ENCODE data around the gene SLC1A1. TPM values are rescaled to one million over a fixed set of nuclear protein-coding genes. Genes with fewer than 3 reads are reported as not detected.

SLC1A1 gene
- total and polyA plus RNA-seq, 4 donors, result 5.1 to 13.8 (median 5.4) TPM

- no peaks in the 10 kb centered on the region for H3K9me3 ChIP-seq (ENCODE audit: control insufficient read depth in 4 of 4, insufficient read depth in 3 of 4, low read length in 3 of 4)
- no peaks in the 10 kb centered on the region for H3K36me3 ChIP-seq (ENCODE audit: control insufficient read depth in 4 of 4, insufficient read depth in 4 of 4, low read length in 4 of 4)
- ATAC-seq (ENCODE audit: insufficient read depth, low FRiP score) (no peak), DNase-seq (no peak)
- WGBS, 2 donors, result 18 to 45% methylated on average over 1 of the region's 1 CpG
- no peak for TF ChIP-seq CTCF (IDR thresholded peaks at IDR 0.05; ENCODE audit: control extremely low read depth, extremely low read depth)
- H3K27me3 ChIP-seq (ENCODE audit: control insufficient read depth in 3 of 3, insufficient read depth in 3 of 3, low read length in 2 of 3), result no peaks in the 10 kb centered on the region
- no peaks in the 10 kb centered on the region for H3K4me1 ChIP-seq (ENCODE audit: control insufficient read depth in 5 of 5, insufficient read depth in 5 of 5, low read length in 5 of 5)
- H3K27ac ChIP-seq (ENCODE audit: low read depth in 1 of 2, low read length in 1 of 2), result no peak overlapping the region
- no peak overlapping the region for H3K9ac ChIP-seq (ENCODE audit: insufficient read depth in 1 of 2, low read length in 2 of 2)
- no peak overlapping the region for H3K4me3 ChIP-seq
Observed at GRCh38 chr9:4475301-4475700, 15.0 kb upstream of the SLC1A1 start.

- Histone ChIP-seq H3K27ac (ENCODE audit: low read depth in 1 of 2, low read length in 1 of 2) (no peak overlapping the region), H3K4me1 (ENCODE audit: control insufficient read depth in 5 of 5, insufficient read depth in 5 of 5, low read length in 5 of 5) (peaks cover 0 to 13% (median 0%) of the 10 kb centered on the region in 5 donors), H3K9ac (ENCODE audit: insufficient read depth in 1 of 2, low read length in 2 of 2) (no peak overlapping the region), H3K4me3 (no peak overlapping the region), H3K36me3 (ENCODE audit: control insufficient read depth in 4 of 4, insufficient read depth in 4 of 4, low read length in 4 of 4) (no peaks in the 10 kb centered on the region), H3K9me3 (ENCODE audit: control insufficient read depth in 4 of 4, insufficient read depth in 3 of 4, low read length in 3 of 4) (no peaks in the 10 kb centered on the region), H3K27me3 (ENCODE audit: control insufficient read depth in 3 of 3, insufficient read depth in 3 of 3, low read length in 2 of 3) (peaks cover 0 to 4% (median 3%) of the 10 kb centered on the region in 3 donors)
- no peak for TF ChIP-seq CTCF (IDR thresholded peaks at IDR 0.05; ENCODE audit: control extremely low read depth, extremely low read depth)
- ATAC-seq (ENCODE audit: insufficient read depth, low FRiP score) (no peak), DNase-seq (peak in 1 of 3 donors; percentile 13)
- WGBS, 2 donors, result 22 to 31% methylated on average over 2 of the region's 2 CpGs
Observed at GRCh38 chr9:4486176-4486575, 4.1 kb upstream of the SLC1A1 start.

GRCh38 chr9:4489562-4489918, 728 bp upstream of the SLC1A1 start:
- WGBS, 2 donors, result 1 to 4% methylated on average over 8 of the region's 8 CpGs
- H3K27me3 ChIP-seq (ENCODE audit: control insufficient read depth in 3 of 3, insufficient read depth in 3 of 3, low read length in 2 of 3), result peaks cover 0 to 10% (median 9%) of the 10 kb centered on the region in 3 donors
- peaks cover 0 to 19% (median 0%) of the 10 kb centered on the region in 5 donors for H3K4me1 ChIP-seq (ENCODE audit: control insufficient read depth in 5 of 5, insufficient read depth in 5 of 5, low read length in 5 of 5)
- peak overlapping the region in 1 of 2 donors; percentile 12 for H3K9ac ChIP-seq (ENCODE audit: insufficient read depth in 1 of 2, low read length in 2 of 2)
- peak overlapping the region; percentile 81 for H3K4me3 ChIP-seq
- ATAC-seq (ENCODE audit: insufficient read depth, low FRiP score) (peak; percentile 5), DNase-seq (peak; percentile 26 to 47 (median 27))
- no peaks in the 10 kb centered on the region for H3K36me3 ChIP-seq (ENCODE audit: control insufficient read depth in 4 of 4, insufficient read depth in 4 of 4, low read length in 4 of 4)
- no peak for TF ChIP-seq CTCF (IDR thresholded peaks at IDR 0.05; ENCODE audit: control extremely low read depth, extremely low read depth)
- H3K9me3 ChIP-seq (ENCODE audit: control insufficient read depth in 4 of 4, insufficient read depth in 3 of 4, low read length in 3 of 4), result no peaks in the 10 kb centered on the region
- peak overlapping the region in 1 of 2 donors; percentile 89 for H3K27ac ChIP-seq (ENCODE audit: low read depth in 1 of 2, low read length in 1 of 2)
